IPS-15b (cell line): ENCODE measurements around the gene CNTNAP3.
"Not testable (repeated sequence)": the region's sequence is repeated elsewhere in the genome, so short reads cannot be mapped to it uniquely, and the experiment has no call there.

Source experiments
- H3K27me3 ChIP-seq: one replicate; pipeline ENCODE4 v1.6.1; 2013; ENCODE audit warnings: low read length; ENCODE audit not compliant: control insufficient read depth, insufficient read depth
- H3K36me3 ChIP-seq: one replicate; pipeline ENCODE4 v1.6.1; 2013; ENCODE audit warnings: low read length; ENCODE audit not compliant: control insufficient read depth, insufficient read depth
- H3K4me1 ChIP-seq: one replicate; pipeline ENCODE4 v1.6.1; 2013; ENCODE audit warnings: mild to moderate bottlenecking, low read length; ENCODE audit not compliant: control insufficient read depth, insufficient read depth
- H3K4me3 ChIP-seq: one replicate; pipeline ENCODE4 v1.5.1; 2013; ENCODE audit warnings: low read depth, low read length
- H3K9ac ChIP-seq: one replicate; pipeline ENCODE4 v1.6.1; 2013; ENCODE audit warnings: low read depth, mild to moderate bottlenecking, low read length
- H3K9me3 ChIP-seq: one replicate; pipeline ENCODE4 v1.6.1; 2013; ENCODE audit warnings: mild to moderate bottlenecking, low read length; ENCODE audit not compliant: control insufficient read depth, insufficient read depth

CNTNAP3 gene

GRCh38 chr9:39054453-39054852 is 233.5 kb downstream of the CNTNAP3 start:
- not testable (repeated sequence) for H3K27me3 ChIP-seq, H3K4me3 ChIP-seq, H3K9me3 ChIP-seq, H3K9ac ChIP-seq, H3K36me3 ChIP-seq, H3K4me1 ChIP-seq

GRCh38 chr9:39046833-39047232 is 241.1 kb downstream of the CNTNAP3 start:
- H3K36me3 ChIP-seq, H3K9ac ChIP-seq, H3K4me1 ChIP-seq, H3K9me3 ChIP-seq, H3K27me3 ChIP-seq, H3K4me3 ChIP-seq: not testable (repeated sequence)

GRCh38 chr9:39042352-39042803 is 245.6 kb downstream of the CNTNAP3 start:
- not testable (repeated sequence) for H3K9ac ChIP-seq, H3K27me3 ChIP-seq, H3K9me3 ChIP-seq, H3K36me3 ChIP-seq, H3K4me3 ChIP-seq, H3K4me1 ChIP-seq

- H3K4me1 ChIP-seq, H3K36me3 ChIP-seq, H3K4me3 ChIP-seq, H3K27me3 ChIP-seq, H3K9ac ChIP-seq, H3K9me3 ChIP-seq: not testable (repeated sequence)
These were observed 246.2 kb downstream of the CNTNAP3 start for GRCh38 chr9:39041774-39042173.

- H3K27me3 ChIP-seq, H3K9me3 ChIP-seq, H3K4me3 ChIP-seq, H3K4me1 ChIP-seq, H3K36me3 ChIP-seq, H3K9ac ChIP-seq: not testable (repeated sequence)
These were observed 248.8 kb downstream of the CNTNAP3 start for GRCh38 chr9:39039148-39039547.

GRCh38 chr9:39038221-39038620 is 249.7 kb downstream of the CNTNAP3 start:
- not testable (repeated sequence) for H3K9me3 ChIP-seq, H3K4me1 ChIP-seq, H3K27me3 ChIP-seq, H3K9ac ChIP-seq, H3K36me3 ChIP-seq, H3K4me3 ChIP-seq

GRCh38 chr9:39033849-39034248 is 254.1 kb downstream of the CNTNAP3 start:
- not testable (repeated sequence) for H3K4me3 ChIP-seq, H3K27me3 ChIP-seq, H3K36me3 ChIP-seq, H3K9ac ChIP-seq, H3K4me1 ChIP-seq, H3K9me3 ChIP-seq

- not testable (repeated sequence) for H3K4me3 ChIP-seq, H3K9ac ChIP-seq, H3K27me3 ChIP-seq, H3K36me3 ChIP-seq, H3K4me1 ChIP-seq, H3K9me3 ChIP-seq
These were observed 257.6 kb downstream of the CNTNAP3 start for GRCh38 chr9:39030204-39031019.

GRCh38 chr9:39028855-39029254 is 259.1 kb downstream of the CNTNAP3 start:
- not testable (repeated sequence) for H3K27me3 ChIP-seq, H3K4me3 ChIP-seq, H3K9ac ChIP-seq, H3K36me3 ChIP-seq, H3K4me1 ChIP-seq, H3K9me3 ChIP-seq

- not testable (repeated sequence) for H3K9ac ChIP-seq, H3K27me3 ChIP-seq, H3K4me1 ChIP-seq, H3K9me3 ChIP-seq, H3K4me3 ChIP-seq, H3K36me3 ChIP-seq
These were observed 259.8 kb downstream of the CNTNAP3 start for GRCh38 chr9:39028168-39028567.

GRCh38 chr9:39025911-39026588 is 261.9 kb downstream of the CNTNAP3 start:
- not testable (repeated sequence) for H3K4me3 ChIP-seq, H3K36me3 ChIP-seq, H3K9me3 ChIP-seq, H3K27me3 ChIP-seq, H3K9ac ChIP-seq, H3K4me1 ChIP-seq
